Uterus (tissue), 4 donors: ENCODE measurements around the gene PLCB2. TPM values are rescaled to one million over a fixed set of nuclear protein-coding genes. Genes with fewer than 3 reads are reported as not detected.

ENCODE experiments used
- DNase-seq, 2 donors: peaks; one replicate each; pipeline ENCODE4 v3.0.0-alpha.2; 2019 to 2020
- H3K27ac ChIP-seq, 2 donors: fragments of 200-600 bp; sonication (generic); 1 replicate in 1 of 2; 2 replicates in 1 of 2; pipeline ENCODE4 v1.5.1; 2016 to 2018
- H3K27me3 ChIP-seq, 2 donors: fragments of 200-600 bp; sonication (generic); one replicate each; pipeline ENCODE4 v1.5.1; 2018 to 2019; ENCODE audit warnings: control low read depth in 1 of 2
- H3K36me3 ChIP-seq, 2 donors: fragments of 200-600 bp; sonication (generic); one replicate each; pipeline ENCODE4 v1.5.1; 2019; ENCODE audit warnings: control low read depth in 1 of 2
- H3K4me1 ChIP-seq, 2 donors: fragments of 200-600 bp; sonication (generic); one replicate each; pipeline ENCODE4 v1.5.1; 2018 to 2019; ENCODE audit warnings: control low read depth in 1 of 2
- H3K4me3 ChIP-seq, 2 donors: fragments of 200-600 bp; sonication (generic); 1 replicate in 1 of 2; 2 replicates in 1 of 2; pipeline ENCODE4 v1.5.1; 2018 to 2019; ENCODE audit warnings: mild to moderate bottlenecking in 1 of 2
- H3K9me3 ChIP-seq, 2 donors: fragments of 200-600 bp; sonication (generic); one replicate each; pipeline ENCODE4 v1.5.1; 2019; ENCODE audit warnings: control low read depth in 1 of 2
- POLR2A ChIP-seq, 2 donors: fragments of 450-650 bp; IDR thresholded peaks; one replicate each; pipeline ENCODE4 v1.6.1; 2016; ENCODE audit warnings: antibody characterized with exemption in 2 of 2, mild to moderate bottlenecking in 1 of 2, moderate library complexity in 1 of 2
- intact Hi-C: fragments of 100-400 bp; cut with DNase I; formaldehyde crosslinking; loops from one replicate; pipeline ENCODE4 v1.15.1; 2023; ENCODE audit warnings: low total_unique reads
- total RNA-seq, 4 donors: library from RNA; depleted of rRNA in 3 of 4; stranded (reverse); fragments of >200 nt in 3 of 4; gene quantifications; one replicate each; pipeline versions ENCODE4 v1.1.0 to v1.2.4, GENCODE V29; 2014 to 2023
- TF ChIP-seq, protein P1 (sequence below), 4 experiments: fragments of 200-600 bp in 2 of 4; fragments of 450-650 bp in 2 of 4; sonication (generic) in 2 of 4; IDR thresholded peaks; one replicate each; pipeline ENCODE4 v1.5.1; 2016 to 2019; ENCODE audit warnings: antibody characterized with exemption in 4 of 4, mild to moderate bottlenecking in 2 of 4, moderate library complexity in 1 of 4
- donor health status: DM: yes; HTN: yes; CAD: no.

Gene PLCB2
- total RNA-seq, 4 donors from 2014 or later, result 3.5 to 19.0 (median 9.3) TPM

DNA sequence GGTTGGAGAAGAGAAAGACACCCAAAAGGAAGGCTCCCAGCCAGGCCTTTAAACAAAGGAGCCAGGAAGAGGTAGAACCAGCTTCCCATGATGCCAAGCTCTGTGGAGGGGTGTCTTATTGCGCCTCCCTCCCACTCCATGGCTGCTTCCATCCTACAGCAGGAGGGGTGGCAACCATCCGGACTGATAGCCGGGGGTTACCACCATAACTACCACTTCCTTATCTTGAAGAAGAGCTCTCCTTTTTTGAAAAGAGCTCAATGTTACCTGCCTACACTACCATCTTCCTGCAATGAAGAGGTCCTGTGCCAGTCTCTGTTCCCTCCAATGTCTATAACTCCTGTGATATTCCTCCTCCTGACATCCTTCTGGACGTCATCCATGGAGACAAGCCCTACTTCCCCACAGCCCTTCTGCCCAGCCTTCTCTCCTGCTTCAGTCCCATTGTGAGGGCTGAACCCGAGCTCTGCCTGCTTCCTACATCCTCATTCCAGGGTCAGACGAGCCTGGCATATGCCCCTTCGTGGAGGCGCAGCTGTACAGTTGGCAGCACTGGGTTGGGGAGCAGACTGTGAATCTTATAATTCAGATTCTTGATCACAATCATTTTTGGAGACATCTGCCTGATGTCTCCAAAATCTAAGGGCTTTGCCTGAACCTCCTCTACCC, 24.5 kb upstream of the PLCB2 start:
- Histone ChIP-seq H3K36me3 (no peaks in the 10 kb centered on the region), H3K9me3 (no peaks in the 10 kb centered on the region), H3K4me1 (peaks cover 0 to 17% of the 10 kb centered on the region in 2 donors), H3K27me3 (no peaks in the 10 kb centered on the region), H3K4me3 (no peak overlapping the region), H3K27ac (peak overlapping the region; percentile 11 to 17)
- DNase-seq, result no peak
- intact Hi-C loops, result no loop called here
- no peak for TF ChIP-seq POLR2A (IDR thresholded peaks at IDR 0.05)
- TF ChIP-seq, protein P1, sequence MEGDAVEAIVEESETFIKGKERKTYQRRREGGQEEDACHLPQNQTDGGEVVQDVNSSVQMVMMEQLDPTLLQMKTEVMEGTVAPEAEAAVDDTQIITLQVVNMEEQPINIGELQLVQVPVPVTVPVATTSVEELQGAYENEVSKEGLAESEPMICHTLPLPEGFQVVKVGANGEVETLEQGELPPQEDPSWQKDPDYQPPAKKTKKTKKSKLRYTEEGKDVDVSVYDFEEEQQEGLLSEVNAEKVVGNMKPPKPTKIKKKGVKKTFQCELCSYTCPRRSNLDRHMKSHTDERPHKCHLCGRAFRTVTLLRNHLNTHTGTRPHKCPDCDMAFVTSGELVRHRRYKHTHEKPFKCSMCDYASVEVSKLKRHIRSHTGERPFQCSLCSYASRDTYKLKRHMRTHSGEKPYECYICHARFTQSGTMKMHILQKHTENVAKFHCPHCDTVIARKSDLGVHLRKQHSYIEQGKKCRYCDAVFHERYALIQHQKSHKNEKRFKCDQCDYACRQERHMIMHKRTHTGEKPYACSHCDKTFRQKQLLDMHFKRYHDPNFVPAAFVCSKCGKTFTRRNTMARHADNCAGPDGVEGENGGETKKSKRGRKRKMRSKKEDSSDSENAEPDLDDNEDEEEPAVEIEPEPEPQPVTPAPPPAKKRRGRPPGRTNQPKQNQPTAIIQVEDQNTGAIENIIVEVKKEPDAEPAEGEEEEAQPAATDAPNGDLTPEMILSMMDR (IDR thresholded peaks at IDR 0.05), result no peak

DNA sequence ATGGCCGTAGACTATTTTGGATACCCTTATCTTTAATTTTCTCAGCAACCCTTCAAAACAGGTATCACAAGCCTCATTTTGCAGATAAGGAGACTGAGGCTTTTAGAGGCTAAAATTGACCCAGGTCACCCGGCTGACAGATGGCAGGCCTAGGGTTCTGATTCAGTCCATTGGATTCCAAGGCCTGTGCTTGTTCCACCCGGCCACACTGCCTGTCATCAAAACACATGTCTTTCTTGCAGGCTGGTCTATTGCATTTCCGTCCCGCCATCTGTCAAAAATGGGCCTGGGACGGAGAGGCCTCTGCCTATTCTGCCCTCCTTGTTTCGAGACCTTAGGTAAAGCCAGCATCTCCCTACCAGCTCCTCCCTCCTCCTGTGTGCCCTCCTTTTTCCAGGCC, 23.9 kb upstream of the PLCB2 start:
- Histone ChIP-seq H3K4me1 (peaks cover 0 to 16% of the 10 kb centered on the region in 2 donors), H3K27ac (peak overlapping the region; percentile 11 to 68), H3K27me3 (no peaks in the 10 kb centered on the region), H3K9me3 (no peaks in the 10 kb centered on the region), H3K36me3 (no peaks in the 10 kb centered on the region), H3K4me3 (no peak overlapping the region)
- TF ChIP-seq POLR2A (IDR thresholded peaks at IDR 0.05), result no peak
- intact Hi-C loops, result no loop called here
- no peak for DNase-seq

DNA sequence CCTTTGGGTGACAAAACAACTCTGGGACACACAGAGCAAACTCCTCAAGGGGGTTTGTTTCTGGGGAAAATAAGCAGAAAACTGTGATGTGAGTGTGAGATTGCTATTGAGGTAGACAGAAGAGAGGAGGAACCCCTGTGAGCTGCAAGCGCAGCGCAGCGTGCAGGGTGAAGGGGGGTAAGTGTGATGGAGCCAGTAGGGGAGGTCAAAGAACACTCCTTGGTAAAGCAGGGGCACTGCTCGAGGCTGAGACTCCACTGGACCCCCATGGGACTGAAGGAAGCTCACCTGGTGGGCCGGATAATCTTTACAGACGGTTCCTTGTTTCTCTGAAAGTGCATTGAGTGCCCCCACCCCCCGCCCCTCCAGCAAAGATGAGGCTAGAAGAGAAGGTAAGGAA, 23.3 kb upstream of the PLCB2 start:
- Histone ChIP-seq H3K4me3 (no peak overlapping the region), H3K36me3 (no peaks in the 10 kb centered on the region), H3K4me1 (peaks cover 0 to 16% of the 10 kb centered on the region in 2 donors), H3K9me3 (no peaks in the 10 kb centered on the region), H3K27me3 (no peaks in the 10 kb centered on the region), H3K27ac (peak overlapping the region; percentile 57 to 68)
- intact Hi-C loops, result no loop called here
- no peak for TF ChIP-seq POLR2A (IDR thresholded peaks at IDR 0.05)
- TF ChIP-seq, protein P1 (IDR thresholded peaks at IDR 0.05), result no peak
- no peak for DNase-seq

DNA sequence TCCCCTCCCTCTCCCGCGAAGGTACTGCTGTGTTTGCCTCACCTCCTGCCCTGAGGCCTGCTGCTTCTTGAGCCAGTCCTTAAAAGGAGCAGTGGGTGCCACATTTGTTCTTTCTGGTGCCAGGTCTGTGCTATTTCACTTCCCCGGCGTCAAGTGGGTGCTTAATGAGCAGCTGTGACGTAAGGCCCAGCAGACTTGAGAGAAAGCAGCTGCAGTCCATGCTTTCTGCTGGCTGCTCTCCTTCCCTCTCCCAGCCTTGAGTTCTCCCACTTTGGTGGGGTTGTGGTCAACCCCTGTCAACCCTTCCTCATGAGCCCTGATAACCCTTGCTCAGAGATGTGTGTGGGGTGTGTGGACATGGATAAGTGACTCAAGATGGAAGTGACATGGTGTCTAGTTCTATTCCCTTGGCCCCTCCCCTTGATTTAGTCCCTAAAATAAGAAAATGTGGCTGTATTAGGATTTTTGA, 22.7 kb upstream of the PLCB2 start:
- peaks cover 0 to 16% of the 10 kb centered on the region in 2 donors for H3K4me1 ChIP-seq

DNA sequence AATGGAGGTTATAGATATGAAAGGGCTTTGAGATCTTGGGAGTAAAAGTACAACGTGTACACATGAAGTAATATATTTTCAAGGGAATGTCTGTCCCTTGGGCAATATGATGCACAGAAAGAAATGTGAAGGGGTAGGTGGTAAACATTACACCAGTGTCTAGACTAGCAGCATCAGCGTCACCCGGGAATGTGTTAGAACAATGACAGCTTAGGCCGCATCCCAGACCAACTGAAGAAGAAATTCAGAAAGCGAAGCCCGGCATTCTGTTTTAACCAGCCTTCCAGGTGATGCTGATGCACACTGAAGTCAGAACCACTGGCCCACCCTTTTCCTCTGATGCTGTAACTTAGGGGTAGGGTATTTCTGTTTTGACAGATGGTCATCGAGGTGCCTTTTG, 22.1 kb upstream of the PLCB2 start:
- no peak for DNase-seq
- H3K4me3 ChIP-seq, result no peak overlapping the region
- peaks cover 0 to 16% of the 10 kb centered on the region in 2 donors for H3K4me1 ChIP-seq
- intact Hi-C loops, result no loop called here
- no peaks in the 10 kb centered on the region for H3K36me3 ChIP-seq
- peak overlapping the region; percentile 57 to 68 for H3K27ac ChIP-seq
- TF ChIP-seq, protein P1 (IDR thresholded peaks at IDR 0.05), result no peak
- TF ChIP-seq POLR2A (IDR thresholded peaks at IDR 0.05), result no peak
- no peaks in the 10 kb centered on the region for H3K9me3 ChIP-seq
- H3K27me3 ChIP-seq, result no peaks in the 10 kb centered on the region

More for the DNA sequence above, 22.7 kb upstream of the PLCB2 start:
- Histone ChIP-seq H3K36me3 (no peaks in the 10 kb centered on the region), H3K27me3 (no peaks in the 10 kb centered on the region), H3K9me3 (no peaks in the 10 kb centered on the region), H3K27ac (peak overlapping the region; percentile 57 to 68), H3K4me3 (no peak overlapping the region)
- intact Hi-C loops, result no loop called here
- peak in 1 of 2 donors; percentile 37 for TF ChIP-seq POLR2A (IDR thresholded peaks at IDR 0.05)
- TF ChIP-seq, protein P1 (IDR thresholded peaks at IDR 0.05), result no peak
- DNase-seq, result peak; percentile 54 to 78
